Spleen (tissue), 7 donors: ENCODE results near the gene ATP8A2.

Source experiments
- CTCF ChIP-seq, 11 experiments: fragments of 200-600 bp in 7 of 11; fragments of 450-650 bp in 4 of 11; sonication (generic) in 4 of 11; IDR thresholded peaks in 8 of 11; conservative IDR thresholded peaks in 3 of 11; 1 replicate in 7 of 11; 2 replicates in 4 of 11; pipeline versions ENCODE4 v1.4.0 to v1.8.0; 2016 to 2021; ENCODE audit warnings: antibody characterized with exemption in 11 of 11, inconsistent platforms in 4 of 11, mild to moderate bottlenecking in 1 of 11
- POLR2A ChIP-seq, 3 donors: fragments of 450-650 bp; IDR thresholded peaks; one replicate each; pipeline ENCODE4 v1.5.1; 2017; ENCODE audit warnings: antibody characterized with exemption in 3 of 3, mild to moderate bottlenecking in 1 of 3
- donor health status: DM: no; HTN: no; CAD: no; lungs with moderate emphysema.
- donor health status: DM: no; HTN: no; CAD: no.
- donor health status: DM: no; HTN: no; CAD: no.

DNA sequence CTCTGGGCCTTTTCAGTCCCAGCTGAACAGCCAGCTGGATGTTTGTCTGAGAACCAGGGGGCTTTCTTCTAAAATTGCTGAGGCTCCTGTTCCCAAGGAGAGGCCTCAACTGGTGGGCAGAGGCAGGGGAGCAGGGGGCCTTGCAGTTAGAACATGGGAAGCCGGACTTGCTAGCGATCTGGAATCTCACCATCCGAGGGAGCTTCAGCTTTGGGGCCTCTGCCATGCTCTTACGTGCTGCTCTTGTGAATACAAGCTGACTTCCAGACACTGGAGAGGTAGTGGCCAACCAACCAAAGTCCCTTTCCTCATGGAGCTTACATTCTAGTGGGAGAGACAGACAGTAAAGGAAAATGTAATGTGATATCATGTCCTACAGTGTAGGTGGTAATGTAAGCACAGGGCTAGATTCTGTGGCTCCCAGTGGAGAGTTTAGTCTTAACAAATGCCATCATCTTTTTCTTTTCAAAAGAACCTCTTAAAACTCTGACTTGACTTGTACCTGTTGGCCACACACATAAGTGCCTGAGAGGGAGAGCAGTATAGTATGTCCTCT is 657.9 kb downstream of the ATP8A2 start:
- no peak for TF ChIP-seq CTCF (IDR thresholded peaks at IDR 0.05 in 8 of 11, conservative IDR thresholded peaks at IDR 0.05 in 3 of 11)
- TF ChIP-seq POLR2A (IDR thresholded peaks at IDR 0.05): no peak
